GM21360 (cell line): ENCODE measurements around the gene MEAF6.
"Not testable (repeated sequence)": the region's sequence is repeated elsewhere in the genome, so short reads cannot be mapped to it uniquely, and the experiment has no call there.

Experiments
- ATAC-seq: cut with Tn5 transposase; IDR thresholded peaks from one replicate; pipeline ENCODE4 v1.9.1; 2021; ENCODE audit warnings: mild to moderate bottlenecking, moderate library complexity; ENCODE audit not compliant: unreplicated experiment

The MEAF6 gene

GRCh38 chr1:37514350-37515184 lies at the start of gene MEAF6:
Gene MEAF6, minus strand, starts transcription at chr1:37514766. Its CDS starts 20 bp downstream, at chr1:37514746.
- peak; percentile 87 for ATAC-seq

GRCh38 chr1:37562984-37563383 lies 48.4 kb upstream of the MEAF6 start:
- ATAC-seq = no peak

- ATAC-seq = no peak
These were observed 46.9 kb upstream of the MEAF6 start for GRCh38 chr1:37561133-37562132.

- no peak for ATAC-seq
These were observed 46.0 kb upstream of the MEAF6 start for GRCh38 chr1:37560401-37561132.

GRCh38 chr1:37559957-37560379 lies 45.4 kb upstream of the MEAF6 start:
- not testable (repeated sequence) for ATAC-seq

GRCh38 chr1:37559080-37559479 lies 44.5 kb upstream of the MEAF6 start:
- ATAC-seq = no peak

GRCh38 chr1:37558411-37558810 lies 43.8 kb upstream of the MEAF6 start:
- ATAC-seq = no peak

GRCh38 chr1:37557402-37557801 lies 42.8 kb upstream of the MEAF6 start:
- ATAC-seq = no peak

- ATAC-seq = no peak
These were observed 42.2 kb upstream of the MEAF6 start, which contains the start of gene DNALI1 for GRCh38 chr1:37556712-37557196. Gene DNALI1, plus strand, starts transcription at chr1:37556940. Its CDS starts 55 bp downstream, at chr1:37556995.

GRCh38 chr1:37553927-37554808 lies 39.6 kb upstream of the MEAF6 start, which contains the start of gene SNIP1:
Gene SNIP1, minus strand, starts transcription at chr1:37554293. Its CDS starts 64 bp downstream, at chr1:37554229.
- ATAC-seq = peak; percentile 84

- no peak for ATAC-seq
These were observed 39.0 kb upstream of the MEAF6 start for GRCh38 chr1:37553598-37553926.

- ATAC-seq = no peak
These were observed 34.8 kb upstream of the MEAF6 start for GRCh38 chr1:37549341-37549740.

- no peak for ATAC-seq
These were observed 30.5 kb upstream of the MEAF6 start for GRCh38 chr1:37545019-37545418.

GRCh38 chr1:37544530-37544929 lies 30.0 kb upstream of the MEAF6 start:
- ATAC-seq = no peak

GRCh38 chr1:37540036-37540785 lies 25.6 kb upstream of the MEAF6 start:
- ATAC-seq = no peak

- not testable (repeated sequence) for ATAC-seq
These were observed 24.6 kb upstream of the MEAF6 start for GRCh38 chr1:37539154-37539553.

GRCh38 chr1:37537378-37537777 lies 22.8 kb upstream of the MEAF6 start:
- ATAC-seq = no peak

- no peak for ATAC-seq
These were observed 18.9 kb upstream of the MEAF6 start for GRCh38 chr1:37533317-37534093.
